Spleen (tissue), 7 donors: ENCODE measurements around the gene NFATC1.

Experiments used
- POLR2A ChIP-seq, 3 donors: fragments of 450-650 bp; IDR thresholded peaks; one replicate each; pipeline ENCODE4 v1.5.1; 2017; ENCODE audit warnings: antibody characterized with exemption in 3 of 3, mild to moderate bottlenecking in 1 of 3
- TF ChIP-seq, protein P1 (sequence below), 11 experiments: fragments of 200-600 bp in 7 of 11; fragments of 450-650 bp in 4 of 11; sonication (generic) in 4 of 11; IDR thresholded peaks in 8 of 11; conservative IDR thresholded peaks in 3 of 11; 1 replicate in 7 of 11; 2 replicates in 4 of 11; pipeline versions ENCODE4 v1.4.0 to v1.8.0; 2016 to 2021; ENCODE audit warnings: antibody characterized with exemption in 11 of 11, inconsistent platforms in 4 of 11, mild to moderate bottlenecking in 1 of 11
- donor health status: DM: no; HTN: no; CAD: no; lungs with moderate emphysema.
- donor health status: DM: no; HTN: no; CAD: no.
- donor health status: DM: no; HTN: no; CAD: no.

DNA sequence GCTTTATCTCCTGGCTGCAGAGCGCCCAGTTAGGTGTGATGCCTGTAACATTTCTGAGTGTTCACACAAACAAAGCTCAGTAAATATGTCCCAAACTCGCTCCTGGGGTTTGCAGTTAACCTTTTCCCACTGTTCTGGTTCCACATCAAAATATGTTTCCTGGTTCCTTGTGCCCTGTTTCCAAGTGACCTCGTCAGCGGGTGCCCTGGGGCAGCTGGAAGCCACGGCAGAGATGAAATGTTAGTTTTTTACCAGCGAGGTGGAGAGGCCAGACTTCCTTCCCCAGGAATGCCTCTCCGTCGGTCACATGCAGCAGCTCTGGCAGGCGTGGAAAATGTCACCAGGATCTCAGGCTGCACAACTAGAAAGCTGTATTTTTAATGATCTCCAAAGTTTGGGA, 18.2 kb downstream of the NFATC1 start:
- TF ChIP-seq, protein P1, sequence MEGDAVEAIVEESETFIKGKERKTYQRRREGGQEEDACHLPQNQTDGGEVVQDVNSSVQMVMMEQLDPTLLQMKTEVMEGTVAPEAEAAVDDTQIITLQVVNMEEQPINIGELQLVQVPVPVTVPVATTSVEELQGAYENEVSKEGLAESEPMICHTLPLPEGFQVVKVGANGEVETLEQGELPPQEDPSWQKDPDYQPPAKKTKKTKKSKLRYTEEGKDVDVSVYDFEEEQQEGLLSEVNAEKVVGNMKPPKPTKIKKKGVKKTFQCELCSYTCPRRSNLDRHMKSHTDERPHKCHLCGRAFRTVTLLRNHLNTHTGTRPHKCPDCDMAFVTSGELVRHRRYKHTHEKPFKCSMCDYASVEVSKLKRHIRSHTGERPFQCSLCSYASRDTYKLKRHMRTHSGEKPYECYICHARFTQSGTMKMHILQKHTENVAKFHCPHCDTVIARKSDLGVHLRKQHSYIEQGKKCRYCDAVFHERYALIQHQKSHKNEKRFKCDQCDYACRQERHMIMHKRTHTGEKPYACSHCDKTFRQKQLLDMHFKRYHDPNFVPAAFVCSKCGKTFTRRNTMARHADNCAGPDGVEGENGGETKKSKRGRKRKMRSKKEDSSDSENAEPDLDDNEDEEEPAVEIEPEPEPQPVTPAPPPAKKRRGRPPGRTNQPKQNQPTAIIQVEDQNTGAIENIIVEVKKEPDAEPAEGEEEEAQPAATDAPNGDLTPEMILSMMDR (IDR thresholded peaks at IDR 0.05 in 8 of 11, conservative IDR thresholded peaks at IDR 0.05 in 3 of 11) = no peak
- TF ChIP-seq POLR2A (IDR thresholded peaks at IDR 0.05) = no peak
